ENCODE results near the gene SSR2. TPM values are rescaled to one million over a fixed set of nuclear protein-coding genes. Genes with fewer than 3 reads are reported as not detected.

SSR2 gene
- total RNA-seq, 2 experiments from 2014 or later = 148 to 150 TPM

DNA sequence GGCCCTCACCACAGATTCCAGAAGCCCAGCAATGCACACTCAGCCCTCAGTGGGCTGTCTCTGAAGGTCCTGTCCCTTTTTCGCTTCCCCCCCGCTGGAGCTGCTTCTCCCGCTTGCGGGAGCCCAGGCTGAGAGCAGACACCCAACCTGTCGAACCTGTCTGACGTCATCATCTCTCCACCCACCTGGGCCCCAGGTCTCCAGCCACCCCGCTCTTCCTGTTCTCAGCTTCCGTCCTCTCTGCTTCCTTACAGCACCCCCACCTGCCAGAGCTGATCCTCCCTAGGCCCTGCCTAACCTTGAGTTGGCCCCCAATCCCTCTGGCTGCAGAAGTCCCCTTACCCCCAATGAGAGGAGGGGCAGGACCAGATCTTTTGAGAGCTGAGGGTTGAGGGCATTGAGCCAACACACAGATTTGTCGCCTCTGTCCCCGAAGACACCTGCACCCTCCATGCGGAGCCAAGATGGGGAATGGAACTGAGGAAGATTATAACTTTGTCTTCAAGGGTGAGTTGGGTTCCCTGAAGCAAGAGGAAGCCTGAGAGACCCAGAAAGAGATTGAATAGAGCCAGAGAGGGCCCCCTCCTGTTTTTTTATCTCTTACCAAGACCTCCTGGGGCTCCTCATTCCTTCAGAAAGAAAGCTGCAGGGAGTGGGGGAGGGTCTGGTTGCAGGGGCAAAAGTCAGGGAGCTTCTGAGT lies 40.3 kb upstream of the SSR2 start, which contains the start of gene RAB25:
TSS of gene RAB25 (plus strand) at position 224 of the 700 bp plus-strand sequence. CDS start at position 465, 241 bp downstream.
- TF ChIP-seq, protein P1, sequence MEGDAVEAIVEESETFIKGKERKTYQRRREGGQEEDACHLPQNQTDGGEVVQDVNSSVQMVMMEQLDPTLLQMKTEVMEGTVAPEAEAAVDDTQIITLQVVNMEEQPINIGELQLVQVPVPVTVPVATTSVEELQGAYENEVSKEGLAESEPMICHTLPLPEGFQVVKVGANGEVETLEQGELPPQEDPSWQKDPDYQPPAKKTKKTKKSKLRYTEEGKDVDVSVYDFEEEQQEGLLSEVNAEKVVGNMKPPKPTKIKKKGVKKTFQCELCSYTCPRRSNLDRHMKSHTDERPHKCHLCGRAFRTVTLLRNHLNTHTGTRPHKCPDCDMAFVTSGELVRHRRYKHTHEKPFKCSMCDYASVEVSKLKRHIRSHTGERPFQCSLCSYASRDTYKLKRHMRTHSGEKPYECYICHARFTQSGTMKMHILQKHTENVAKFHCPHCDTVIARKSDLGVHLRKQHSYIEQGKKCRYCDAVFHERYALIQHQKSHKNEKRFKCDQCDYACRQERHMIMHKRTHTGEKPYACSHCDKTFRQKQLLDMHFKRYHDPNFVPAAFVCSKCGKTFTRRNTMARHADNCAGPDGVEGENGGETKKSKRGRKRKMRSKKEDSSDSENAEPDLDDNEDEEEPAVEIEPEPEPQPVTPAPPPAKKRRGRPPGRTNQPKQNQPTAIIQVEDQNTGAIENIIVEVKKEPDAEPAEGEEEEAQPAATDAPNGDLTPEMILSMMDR (IDR thresholded peaks at IDR 0.05) = no peak
- no peaks in the 10 kb centered on the region for H3K27me3 Mint-ChIP-seq
- no peak within 1 kb of the TSS for H3K27ac Mint-ChIP-seq
- CTCF ChIA-PET = interaction anchor here (1.1 kb wide), 1 partner anchor 17 kb away, joined by 3 read pairs; no protein-coding TSS in a partner anchor
- no peak within 1 kb of the TSS for H3K4me3 Mint-ChIP-seq
- H3K4me1 Mint-ChIP-seq (ENCODE audit: low read depth) = peaks cover 19% of the 10 kb centered on the region
- ATAC-seq (no peak), DNase-seq (no peak)
- no peaks in the 10 kb centered on the region for H3K9me3 Mint-ChIP-seq
- intact Hi-C loops (cut with micrococcal nuclease) = no loop called here
- peaks cover 7% of the 10 kb centered on the region for H3K36me3 Mint-ChIP-seq (ENCODE audit: low read depth)
- POLR2A ChIA-PET = no interaction called here

DNA sequence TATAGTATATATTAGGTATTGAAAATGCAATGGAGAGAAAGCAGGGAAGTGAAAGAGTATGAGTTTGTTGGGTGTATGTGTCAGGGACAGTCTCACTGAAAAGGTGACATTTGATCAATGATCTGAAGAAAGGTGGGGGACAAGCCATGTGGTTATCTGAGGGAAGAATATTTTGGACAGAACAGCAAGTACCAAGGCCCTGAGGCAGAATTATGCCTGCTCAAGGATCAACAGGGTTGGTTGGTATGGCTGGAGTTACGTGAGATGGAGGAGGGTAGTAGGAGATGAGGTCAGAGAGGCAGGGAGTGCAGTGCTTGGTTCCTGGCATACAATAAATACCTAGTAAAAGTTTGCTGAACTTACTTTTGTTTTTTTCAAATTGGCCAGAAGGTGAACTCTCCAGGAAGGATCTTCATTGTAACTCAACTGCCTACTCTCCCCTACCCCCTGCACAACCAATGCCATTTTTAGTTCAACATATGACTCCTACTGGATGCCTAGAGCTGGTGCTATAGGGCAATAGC lies 35.6 kb upstream of the SSR2 start:
- peaks cover 22% of the 10 kb centered on the region for H3K4me1 Mint-ChIP-seq (ENCODE audit: low read depth)
- no peak overlapping the region for H3K4me3 Mint-ChIP-seq
- H3K27me3 Mint-ChIP-seq = no peaks in the 10 kb centered on the region
- DNase-seq (no peak), ATAC-seq (no peak)
- no peak overlapping the region for H3K27ac Mint-ChIP-seq
- intact Hi-C loops (cut with micrococcal nuclease) = no loop called here
- no peaks in the 10 kb centered on the region for H3K9me3 Mint-ChIP-seq
- ChIA-PET POLR2A (interaction anchor here (0.5 kb wide), 1 partner anchor 100 kb away, joined by 4 read pairs; no protein-coding TSS in a partner anchor), CTCF (interaction anchor here (1.1 to 1.8 kb wide), 2 partner anchors 10 to 67 kb away, joined by 3 to 12 read pairs; no protein-coding TSS in a partner anchor)
- H3K36me3 Mint-ChIP-seq (ENCODE audit: low read depth) = peaks cover 7% of the 10 kb centered on the region
- TF ChIP-seq, protein P1 (IDR thresholded peaks at IDR 0.05) = no peak

DNA sequence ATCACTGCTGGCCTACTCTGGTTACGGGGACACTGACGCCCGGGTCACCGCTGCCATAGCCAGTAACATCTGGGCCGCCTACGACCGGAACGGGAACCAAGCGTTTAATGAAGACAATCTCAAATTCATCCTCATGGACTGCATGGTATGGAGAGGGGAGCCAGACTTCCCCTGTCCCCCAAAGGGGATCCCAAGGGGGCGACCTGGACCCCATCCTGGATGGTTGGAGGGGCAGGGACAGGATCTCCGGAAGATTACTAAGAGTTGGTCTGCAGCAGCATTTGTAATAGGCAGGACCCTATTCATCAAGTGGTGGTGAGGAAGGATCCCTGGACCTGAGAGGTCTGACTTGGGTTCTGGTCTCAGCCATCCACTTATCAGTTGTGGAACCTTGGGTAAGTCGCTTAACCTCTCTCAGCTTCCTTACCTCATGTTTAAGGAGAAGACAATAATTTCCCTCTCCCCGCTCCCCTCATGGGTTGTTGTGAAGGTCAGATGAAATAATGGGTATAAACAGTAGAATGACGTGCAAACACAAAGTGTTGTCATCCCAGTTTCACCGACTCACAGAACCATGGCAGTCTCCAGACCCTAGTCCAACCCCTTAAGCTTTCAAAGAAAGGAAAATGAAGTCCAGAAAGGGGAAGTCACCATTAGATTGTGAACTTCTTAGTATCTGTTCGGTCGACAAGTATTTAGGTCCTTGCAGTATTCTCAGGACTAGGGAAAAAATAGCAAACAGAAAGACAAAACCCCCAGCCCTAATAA lies 34.7 kb upstream of the SSR2 start:
- POLR2A ChIA-PET = interaction anchor here (0.5 kb wide), 1 partner anchor 99 kb away, joined by 4 read pairs; no protein-coding TSS in a partner anchor
- ATAC-seq (no peak), DNase-seq (no peak)
- Mint-ChIP-seq H3K27me3 (no peaks in the 10 kb centered on the region), H3K4me1 (ENCODE audit: low read depth) (peaks cover 22% of the 10 kb centered on the region), H3K36me3 (ENCODE audit: low read depth) (peaks cover 7% of the 10 kb centered on the region), H3K27ac (peak overlapping the region; percentile 95), H3K9me3 (no peaks in the 10 kb centered on the region), H3K4me3 (peak overlapping the region; percentile 96)
- TF ChIP-seq, protein P1 (IDR thresholded peaks at IDR 0.05) = no peak
- CTCF ChIA-PET = interaction anchor here (0.7 kb wide), 1 partner anchor 11 kb away, joined by 4 read pairs; no protein-coding TSS in a partner anchor
- intact Hi-C loops (cut with micrococcal nuclease) = loop anchor here (2.0 kb wide), 1 partner anchor 35 kb away; the partner anchor contains the start of gene SSR2

DNA sequence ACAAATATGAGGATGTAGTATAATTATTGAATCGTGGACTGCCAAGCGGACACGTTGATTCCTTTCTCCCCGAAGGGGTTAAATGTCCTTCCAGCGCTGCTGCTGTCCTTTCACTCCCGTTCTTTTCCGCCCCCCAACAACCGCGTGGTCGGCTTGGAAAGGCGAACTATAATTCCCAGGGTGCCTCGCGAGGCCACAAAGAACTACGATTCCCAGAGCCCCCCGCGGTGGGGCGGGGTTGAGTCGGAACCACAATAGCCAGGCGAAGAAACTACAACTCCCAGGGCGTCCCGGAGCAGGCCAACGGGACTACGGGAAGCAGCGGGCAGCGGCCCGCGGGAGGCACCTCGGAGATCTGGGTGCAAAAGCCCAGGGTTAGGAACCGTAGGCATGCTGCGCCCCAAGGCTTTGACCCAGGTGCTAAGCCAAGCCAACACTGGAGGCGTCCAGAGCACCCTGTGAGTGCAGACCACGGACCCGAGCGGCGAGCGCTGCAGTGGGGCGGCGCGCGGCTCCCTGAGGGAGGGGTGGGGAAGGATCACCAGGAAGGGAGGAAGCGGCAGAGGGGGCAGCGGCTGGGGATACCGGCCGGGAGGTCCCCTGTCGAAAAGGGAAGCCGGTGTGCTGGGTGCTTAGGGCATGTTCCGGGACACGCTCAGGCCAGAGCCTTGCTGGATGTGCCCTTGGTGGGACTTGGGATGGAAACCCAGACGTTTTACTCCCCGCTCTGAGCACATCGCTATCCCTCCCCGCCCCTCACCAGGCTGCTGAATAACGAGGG lies 33.9 kb upstream of the SSR2 start, which contains the start of gene LAMTOR2:
TSS of gene LAMTOR2 (plus strand) at position 283 of the 781 bp plus-strand sequence. CDS start at position 391, 108 bp downstream.
- CTCF ChIA-PET = interaction anchor here (0.6 to 3.3 kb wide), 4 partner anchors 11 to 124 kb away, joined by 3 to 16 read pairs (median 4); no protein-coding TSS in a partner anchor
- TF ChIP-seq, protein P1 (IDR thresholded peaks at IDR 0.05) = no peak
- DNase-seq (peak; percentile 99), ATAC-seq (peak; percentile 78)
- H3K4me1 Mint-ChIP-seq (ENCODE audit: low read depth) = peaks cover 22% of the 10 kb centered on the region
- POLR2A ChIA-PET = interaction anchor here (0.9 to 1.2 kb wide), 4 partner anchors 12 to 160 kb away, joined by 3 to 4 read pairs (median 4); partner anchors contain the start of gene SSR2
- peaks cover 8% of the 10 kb centered on the region for H3K36me3 Mint-ChIP-seq (ENCODE audit: low read depth)
- no peaks in the 10 kb centered on the region for H3K27me3 Mint-ChIP-seq
- peak within 1 kb of the TSS; percentile 95 for H3K27ac Mint-ChIP-seq
- no peaks in the 10 kb centered on the region for H3K9me3 Mint-ChIP-seq
- intact Hi-C loops (cut with micrococcal nuclease) = loop anchor here (2.0 kb wide), 1 partner anchor 34 kb away; the partner anchor contains the start of gene SSR2
- H3K4me3 Mint-ChIP-seq = peak within 1 kb of the TSS; percentile 96

Measured in activated CD8-positive, alpha-beta T cell treated with anti-CD3 and anti-CD28 coated beads for 36 hours (primary cell).